K562 (cell line): ENCODE data around the gene CSN1S1. TPM values are rescaled to one million over a fixed set of nuclear protein-coding genes. Genes with fewer than 3 reads are reported as not detected.

ENCODE experiments used
- FOXK2 ChIP-seq, 2 experiments: fragments of 450-650 bp; IDR thresholded peaks in 1 of 2; conservative IDR thresholded peaks in 1 of 2; 2 replicates each; pipeline ENCODE4 v1.6.1; 2016; ENCODE audit warnings: low read depth in 2 of 2, mild to moderate bottlenecking in 1 of 2
- KDM4B ChIP-seq, 2 experiments: fragments of 450-650 bp in 1 of 2; sonication (generic) in 1 of 2; IDR thresholded peaks; 2 replicates each; pipeline ENCODE4 v1.6.1; 2016 to 2017; ENCODE audit warnings: borderline replicate concordance in 2 of 2, antibody characterized with exemption in 1 of 2, low read depth in 1 of 2, mild to moderate bottlenecking in 1 of 2
- KHSRP ChIP-seq: fragments of 450-650 bp; IDR thresholded peaks from 2 replicates; pipeline ENCODE4 v1.6.1; 2017
- ZBTB8A ChIP-seq: fragments of 450-650 bp; IDR thresholded peaks from 2 replicates; pipeline ENCODE4 v1.6.1; 2018; ENCODE audit warnings: mild to moderate bottlenecking, moderate library complexity; ENCODE audit not compliant: partially characterized antibody
- ZNF740 ChIP-seq, 3 experiments: fragments of 200-800 bp in 1 of 3; sonication (Bioruptor generic) in 1 of 3; sonication (generic) in 1 of 3; formaldehyde crosslinking in 1 of 3; IDR thresholded peaks; 2 replicates each; pipeline versions ENCODE4 v1.6.1 to v1.8.0; 2016 to 2022; ENCODE audit warnings: mild to moderate bottlenecking in 2 of 3, missing compliant biosample characterization in 2 of 3, missing genetic modification characterization in 2 of 3, missing genetic modification reagents in 1 of 3
- polyA plus RNA-seq, 8 experiments: library from polyadenylated mRNA; depleted of rRNA in 4 of 8; stranded (reverse) in 5 of 8; unstranded in 3 of 8; fragments of >200 nt; fragmentation: Nextera tagmentation in 2 of 8; fragmentation: Illumina TruSeq in 1 of 8; extraction: Ambion mirVana in 2 of 8; extraction: Trizol in 1 of 8; gene quantifications; 2 replicates each; pipeline versions ENCODE4 v1.2.1 to v1.2.3, GENCODE V29; 2011 to 2014; ENCODE audit warnings: inconsistent platforms in 1 of 8, missing spikeins in 1 of 8
- total RNA-seq, 7 experiments: library from RNA; depleted of rRNA in 6 of 7; stranded (reverse); fragments of >200 nt in 6 of 7; fragmentation: Illumina TruSeq in 2 of 7; extraction: Trizol in 2 of 7; gene quantifications; 2 replicates each; pipeline versions ENCODE4 v1.2.1 to v1.2.3, GENCODE V29; 2011 to 2021; ENCODE audit warnings: low replicate concordance in 1 of 7
- TF ChIP-seq, protein P1 (sequence below): sonication (generic); formaldehyde crosslinking; IDR thresholded peaks from 2 replicates; pipeline ENCODE4 v1.9.0; 2022; ENCODE audit warnings: mild to moderate bottlenecking, missing genetic modification reagents
- TF ChIP-seq, protein P2 (sequence below): fragments of 150-350 bp; conservative IDR thresholded peaks from 2 replicates; pipeline ENCODE4 v1.6.1; 2014; ENCODE audit warnings: low read length

CSN1S1 gene
- total and polyA plus RNA-seq, 9 of the 15 experiments (the other 6 are each of a cell fraction or from before 2014, with no cell fraction given): not detected

DNA sequence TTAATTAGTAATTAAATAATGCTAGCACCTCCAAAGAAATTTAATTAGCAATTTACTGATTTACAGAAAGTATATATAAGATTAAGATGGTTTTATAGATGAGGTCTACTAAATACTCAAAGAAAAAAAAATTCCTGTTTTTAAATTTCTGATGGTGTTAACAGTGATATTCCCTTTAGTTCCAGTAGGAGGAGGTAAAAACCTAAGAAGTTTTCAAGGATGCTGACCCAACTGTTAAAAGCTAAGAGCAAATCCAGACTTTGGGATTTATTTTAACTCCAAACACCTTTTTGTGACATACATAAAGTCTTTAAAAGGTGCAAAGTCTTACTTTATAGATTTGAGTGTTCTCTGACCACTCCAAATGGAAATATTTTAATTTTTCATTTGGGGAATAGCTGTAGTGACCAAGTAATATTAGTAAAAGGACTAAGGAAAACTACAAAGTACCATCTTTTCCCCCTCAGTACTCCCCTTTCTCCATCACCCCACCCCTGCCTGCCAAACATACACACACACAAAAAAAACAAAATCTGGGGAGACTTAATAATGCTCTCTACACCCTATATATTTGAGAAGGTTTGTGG lies 34.2 kb upstream of the CSN1S1 start (continued):
- TF ChIP-seq, protein P1, sequence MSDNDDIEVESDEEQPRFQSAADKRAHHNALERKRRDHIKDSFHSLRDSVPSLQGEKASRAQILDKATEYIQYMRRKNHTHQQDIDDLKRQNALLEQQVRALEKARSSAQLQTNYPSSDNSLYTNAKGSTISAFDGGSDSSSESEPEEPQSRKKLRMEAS (CRISPR knock-in tag): no peak
- TF ChIP-seq, protein P2, sequence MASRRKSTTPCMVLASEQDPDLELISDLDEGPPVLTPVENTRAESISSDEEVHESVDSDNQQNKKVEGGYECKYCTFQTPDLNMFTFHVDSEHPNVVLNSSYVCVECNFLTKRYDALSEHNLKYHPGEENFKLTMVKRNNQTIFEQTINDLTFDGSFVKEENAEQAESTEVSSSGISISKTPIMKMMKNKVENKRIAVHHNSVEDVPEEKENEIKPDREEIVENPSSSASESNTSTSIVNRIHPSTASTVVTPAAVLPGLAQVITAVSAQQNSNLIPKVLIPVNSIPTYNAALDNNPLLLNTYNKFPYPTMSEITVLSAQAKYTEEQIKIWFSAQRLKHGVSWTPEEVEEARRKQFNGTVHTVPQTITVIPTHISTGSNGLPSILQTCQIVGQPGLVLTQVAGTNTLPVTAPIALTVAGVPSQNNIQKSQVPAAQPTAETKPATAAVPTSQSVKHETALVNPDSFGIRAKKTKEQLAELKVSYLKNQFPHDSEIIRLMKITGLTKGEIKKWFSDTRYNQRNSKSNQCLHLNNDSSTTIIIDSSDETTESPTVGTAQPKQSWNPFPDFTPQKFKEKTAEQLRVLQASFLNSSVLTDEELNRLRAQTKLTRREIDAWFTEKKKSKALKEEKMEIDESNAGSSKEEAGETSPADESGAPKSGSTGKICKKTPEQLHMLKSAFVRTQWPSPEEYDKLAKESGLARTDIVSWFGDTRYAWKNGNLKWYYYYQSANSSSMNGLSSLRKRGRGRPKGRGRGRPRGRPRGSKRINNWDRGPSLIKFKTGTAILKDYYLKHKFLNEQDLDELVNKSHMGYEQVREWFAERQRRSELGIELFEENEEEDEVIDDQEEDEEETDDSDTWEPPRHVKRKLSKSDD: no peak
- no peak for TF ChIP-seq KDM4B (IDR thresholded peaks at IDR 0.05; ENCODE audit: borderline replicate concordance in 2 of 2, low read depth in 1 of 2)
- TF ChIP-seq ZBTB8A: no peak
- no peak for TF ChIP-seq ZNF740 (CRISPR knock-in tag; IDR thresholded peaks at IDR 0.05)
- TF ChIP-seq ZNF740 (tag; IDR thresholded peaks at IDR 0.05): no peak
- TF ChIP-seq FOXK2 (conservative IDR thresholded peaks at IDR 0.05 in 1 of 2, IDR thresholded peaks at IDR 0.05 in 1 of 2; ENCODE audit: low read depth in 2 of 2): no peak
- TF ChIP-seq KHSRP: no peak
